ENCODE measurements around the gene PYCR2. TPM values are rescaled to one million over a fixed set of nuclear protein-coding genes. Genes with fewer than 3 reads are reported as not detected.

The PYCR2 gene
- total RNA-seq, 2 experiments from 2014 or later, result 136 to 181 TPM

DNA sequence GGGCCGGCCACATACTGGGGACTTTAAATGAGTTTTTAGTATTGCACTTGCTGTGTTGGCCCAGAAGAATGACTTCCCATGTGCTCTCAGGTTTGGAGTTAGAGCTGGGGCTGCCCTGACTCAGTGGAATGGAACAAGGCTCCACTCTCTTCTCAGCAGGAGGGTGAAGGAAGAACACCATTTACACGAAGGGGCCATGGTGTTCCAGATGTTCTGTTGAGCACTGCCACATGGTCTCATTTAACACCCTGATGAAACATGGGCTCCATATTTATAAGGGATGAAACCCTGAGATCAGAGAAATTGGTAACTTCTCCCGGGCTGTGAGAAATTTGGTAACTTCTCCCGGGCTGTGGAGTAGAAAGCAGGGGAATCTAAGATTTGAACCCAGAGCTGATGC is 5.8 kb downstream of the PYCR2 start:
- TF ChIP-seq EZH2phosphoT487 (IDR thresholded peaks at IDR 0.05; ENCODE audit: borderline replicate concordance, low read depth, low read length), result no peak
- TF ChIP-seq, protein P1, sequence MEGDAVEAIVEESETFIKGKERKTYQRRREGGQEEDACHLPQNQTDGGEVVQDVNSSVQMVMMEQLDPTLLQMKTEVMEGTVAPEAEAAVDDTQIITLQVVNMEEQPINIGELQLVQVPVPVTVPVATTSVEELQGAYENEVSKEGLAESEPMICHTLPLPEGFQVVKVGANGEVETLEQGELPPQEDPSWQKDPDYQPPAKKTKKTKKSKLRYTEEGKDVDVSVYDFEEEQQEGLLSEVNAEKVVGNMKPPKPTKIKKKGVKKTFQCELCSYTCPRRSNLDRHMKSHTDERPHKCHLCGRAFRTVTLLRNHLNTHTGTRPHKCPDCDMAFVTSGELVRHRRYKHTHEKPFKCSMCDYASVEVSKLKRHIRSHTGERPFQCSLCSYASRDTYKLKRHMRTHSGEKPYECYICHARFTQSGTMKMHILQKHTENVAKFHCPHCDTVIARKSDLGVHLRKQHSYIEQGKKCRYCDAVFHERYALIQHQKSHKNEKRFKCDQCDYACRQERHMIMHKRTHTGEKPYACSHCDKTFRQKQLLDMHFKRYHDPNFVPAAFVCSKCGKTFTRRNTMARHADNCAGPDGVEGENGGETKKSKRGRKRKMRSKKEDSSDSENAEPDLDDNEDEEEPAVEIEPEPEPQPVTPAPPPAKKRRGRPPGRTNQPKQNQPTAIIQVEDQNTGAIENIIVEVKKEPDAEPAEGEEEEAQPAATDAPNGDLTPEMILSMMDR (conservative IDR thresholded peaks at IDR 0.05; ENCODE audit: low read length), result no peak
- POLR2A ChIA-PET, result interaction anchor here (0.6 to 0.9 kb wide), 2 partner anchors 35 to 57 kb away, joined by 4 read pairs; no protein-coding TSS in a partner anchor
- CTCF ChIA-PET (ENCODE audit: unreplicated experiment), result no interaction called here
- 0 out of 2 replicates have a peak, but pooled peaks cover 5% of the 10 kb centered on the region for H4K20me1 ChIP-seq (ENCODE audit: insufficient read depth, low read length)
- intact Hi-C loops (cut with micrococcal nuclease; ENCODE audit: unreplicated experiment), result no loop called here
- no peak overlapping the region for H2AFZ ChIP-seq (ENCODE audit: low read length)
- no peak overlapping the region for H3K27ac ChIP-seq (ENCODE audit: low read depth, low read length, poor library complexity, severe bottlenecking)
- H3K9me3 ChIP-seq (ENCODE audit: low read length), result no peaks in the 10 kb centered on the region
- H3K9me2 ChIP-seq (ENCODE audit: insufficient read depth, low read length), result no peaks in the 10 kb centered on the region
- H3K36me3 ChIP-seq (ENCODE audit: insufficient read depth, low read length), result peaks cover 65% of the 10 kb centered on the region
- H3K79me2 ChIP-seq (ENCODE audit: insufficient read depth, low read depth, low read length), result peaks cover 25% of the 10 kb centered on the region
- H3K4me3 ChIP-seq (ENCODE audit: low read depth, low read length, poor library complexity, severe bottlenecking), result no peak overlapping the region
- no peak for DNase-seq (ENCODE audit: low spot score)
- H3K4me1 ChIP-seq (ENCODE audit: insufficient read depth, low read length, poor library complexity, severe bottlenecking), result peaks cover 34% of the 10 kb centered on the region
- no peak overlapping the region for H3K4me2 ChIP-seq (ENCODE audit: low read length)
- BruUV-seq (replicated peaks), result no TSS peak

DNA sequence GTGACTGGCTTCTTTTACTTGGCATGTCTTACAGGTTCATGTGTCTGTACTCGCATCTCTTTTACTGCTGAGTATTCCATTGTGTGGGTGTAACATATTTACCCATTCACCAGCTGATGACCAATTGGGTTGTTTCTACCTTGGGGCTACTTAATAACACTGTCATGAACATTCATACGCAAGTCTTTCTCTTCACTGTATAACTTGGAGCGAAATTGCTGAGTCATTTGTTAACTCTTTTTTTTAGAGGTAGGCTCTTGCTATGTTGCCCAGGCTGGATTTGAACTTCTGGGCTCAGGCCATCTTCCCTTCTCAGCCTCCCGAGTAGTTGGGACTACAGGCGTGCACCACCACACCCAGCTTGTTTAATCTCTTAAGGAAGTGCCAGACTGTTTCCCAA is 6.5 kb downstream of the PYCR2 start:
- Histone ChIP-seq H3K4me2 (ENCODE audit: low read length) (no peak overlapping the region), H3K36me3 (ENCODE audit: insufficient read depth, low read length) (peaks cover 60% of the 10 kb centered on the region), H3K4me1 (ENCODE audit: insufficient read depth, low read length, poor library complexity, severe bottlenecking) (peaks cover 27% of the 10 kb centered on the region), H3K4me3 (ENCODE audit: low read depth, low read length, poor library complexity, severe bottlenecking) (no peak overlapping the region), H3K9me3 (ENCODE audit: low read length) (no peaks in the 10 kb centered on the region), H4K20me1 (ENCODE audit: insufficient read depth, low read length) (0 out of 2 replicates have a peak, but pooled peaks cover 5% of the 10 kb centered on the region), H3K27ac (ENCODE audit: low read depth, low read length, poor library complexity, severe bottlenecking) (no peak overlapping the region), H2AFZ (ENCODE audit: low read length) (no peak overlapping the region), H3K9me2 (ENCODE audit: insufficient read depth, low read length) (no peaks in the 10 kb centered on the region), H3K79me2 (ENCODE audit: insufficient read depth, low read depth, low read length) (peaks cover 18% of the 10 kb centered on the region)
- DNase-seq (ENCODE audit: low spot score), result no peak
- POLR2A ChIA-PET, result interaction anchor here (0.7 kb wide), 1 partner anchor 64 kb away, joined by 3 read pairs; no protein-coding TSS in a partner anchor
- no TSS peak for BruUV-seq (replicated peaks)
- no peak for TF ChIP-seq EZH2phosphoT487 (IDR thresholded peaks at IDR 0.05; ENCODE audit: borderline replicate concordance, low read depth, low read length)
- TF ChIP-seq, protein P1 (conservative IDR thresholded peaks at IDR 0.05; ENCODE audit: low read length), result no peak
- intact Hi-C loops (cut with micrococcal nuclease; ENCODE audit: unreplicated experiment), result no loop called here
- CTCF ChIA-PET (ENCODE audit: unreplicated experiment), result no interaction called here

DNA sequence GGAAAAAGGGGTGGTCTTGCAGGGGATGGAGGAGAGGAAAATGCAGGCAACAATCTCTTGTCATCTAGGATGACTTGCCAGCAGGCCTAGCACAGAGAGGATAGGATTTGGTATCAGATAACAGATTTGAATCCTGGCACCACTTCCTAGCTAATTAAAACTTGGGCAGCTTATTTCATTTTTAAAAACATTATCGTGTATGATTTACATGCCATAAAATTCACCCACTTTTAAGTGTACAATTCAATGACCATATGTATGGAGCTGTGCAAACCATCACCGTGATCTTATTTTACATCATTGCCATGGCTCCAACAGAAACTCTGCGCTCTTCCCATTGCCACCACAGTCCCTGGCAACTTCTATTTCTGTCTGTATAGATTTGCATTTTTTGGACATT is 6.9 kb downstream of the PYCR2 start:
- H3K9me3 ChIP-seq (ENCODE audit: low read length), result no peaks in the 10 kb centered on the region
- peaks cover 55% of the 10 kb centered on the region for H3K36me3 ChIP-seq (ENCODE audit: insufficient read depth, low read length)
- peaks cover 14% of the 10 kb centered on the region; the same call in 1 of the 2 replicates for H3K79me2 ChIP-seq (ENCODE audit: insufficient read depth, low read depth, low read length)
- DNase-seq (ENCODE audit: low spot score), result no peak
- H3K4me1 ChIP-seq (ENCODE audit: insufficient read depth, low read length, poor library complexity, severe bottlenecking), result peaks cover 23% of the 10 kb centered on the region
- H3K27ac ChIP-seq (ENCODE audit: low read depth, low read length, poor library complexity, severe bottlenecking), result no peak overlapping the region
- no peak for TF ChIP-seq EZH2phosphoT487 (IDR thresholded peaks at IDR 0.05; ENCODE audit: borderline replicate concordance, low read depth, low read length)
- 0 out of 2 replicates have a peak, but pooled peaks cover 1% of the 10 kb centered on the region for H4K20me1 ChIP-seq (ENCODE audit: insufficient read depth, low read length)
- CTCF ChIA-PET (ENCODE audit: unreplicated experiment), result no interaction called here
- no TSS peak for BruUV-seq (replicated peaks)
- no peak overlapping the region for H3K4me2 ChIP-seq (ENCODE audit: low read length)
- intact Hi-C loops (cut with micrococcal nuclease; ENCODE audit: unreplicated experiment), result no loop called here
- no peaks in the 10 kb centered on the region for H3K9me2 ChIP-seq (ENCODE audit: insufficient read depth, low read length)
- POLR2A ChIA-PET, result interaction anchor here (0.7 to 0.9 kb wide), 3 partner anchors 15 to 140 kb away, joined by 3 read pairs; no protein-coding TSS in a partner anchor
- H2AFZ ChIP-seq (ENCODE audit: low read length), result no peak overlapping the region
- no peak overlapping the region for H3K4me3 ChIP-seq (ENCODE audit: low read depth, low read length, poor library complexity, severe bottlenecking)
